HepG2 (cell line): ENCODE measurements around the gene DNLZ. TPM values are rescaled to one million over a fixed set of nuclear protein-coding genes. Genes with fewer than 3 reads are reported as not detected.

Experiments
- ADNP ChIP-seq: sonication (generic); formaldehyde crosslinking; IDR thresholded peaks from 2 replicates; pipeline ENCODE4 v1.4.0; 2020; ENCODE audit warnings: missing genetic modification reagents
- AGO1 ChIP-seq: fragments of 200-400 bp; formaldehyde crosslinking; IDR thresholded peaks from 2 replicates; pipeline ENCODE4 v1.6.1; 2017; ENCODE audit warnings: mild to moderate bottlenecking, low read depth, low read length, moderate library complexity; ENCODE audit not compliant: poor library complexity, severe bottlenecking
- BHLHE40 ChIP-seq: IDR thresholded peaks from 2 replicates; pipeline ENCODE4 v1.6.1; 2011; ENCODE audit warnings: low read length, improper control_type of control experiment
- DR1 ChIP-seq: sonication (generic); formaldehyde crosslinking; IDR thresholded peaks from 2 replicates; pipeline ENCODE4 v1.8.0; 2021; ENCODE audit warnings: mild to moderate bottlenecking, missing genetic modification reagents, inconsistent platforms
- FOXA1 ChIP-seq, 2 experiments: fragments of 450-650 bp in 1 of 2; sonication (generic) in 1 of 2; formaldehyde crosslinking in 1 of 2; IDR thresholded peaks; 2 replicates each; pipeline versions ENCODE4 v1.4.0 to v1.6.1; 2016 to 2020; ENCODE audit warnings: missing genetic modification reagents in 1 of 2
- GABPA ChIP-seq, 2 experiments: IDR thresholded peaks; 2 replicates each; pipeline ENCODE4 v1.6.1; 2011 to 2016; ENCODE audit warnings: low read depth in 2 of 2, low read length in 1 of 2, missing biosample characterization in 1 of 2, missing genetic modification characterization in 1 of 2
- HMG20A ChIP-seq: IDR thresholded peaks from 2 replicates; pipeline ENCODE4 v1.6.1; 2016; ENCODE audit warnings: borderline replicate concordance
- NCOA5 ChIP-seq: sonication (generic); formaldehyde crosslinking; IDR thresholded peaks from 2 replicates; pipeline ENCODE4 v1.4.0; 2020; ENCODE audit warnings: missing genetic modification reagents
- PAWR ChIP-seq: sonication (generic); formaldehyde crosslinking; IDR thresholded peaks from 2 replicates; pipeline ENCODE4 v1.4.0; 2020; ENCODE audit warnings: missing genetic modification reagents, mild to moderate bottlenecking, borderline replicate concordance
- SAP130 ChIP-seq: IDR thresholded peaks from 2 replicates; pipeline ENCODE4 v1.6.1; 2016; ENCODE audit warnings: low read depth
- SIX4 ChIP-seq: sonication (generic); formaldehyde crosslinking; IDR thresholded peaks from 2 replicates; pipeline ENCODE4 v1.4.0; 2020; ENCODE audit warnings: missing genetic modification reagents
- SNAPC2 ChIP-seq: sonication (generic); formaldehyde crosslinking; IDR thresholded peaks from 2 replicates; pipeline ENCODE4 v1.8.1; 2022; ENCODE audit warnings: mild to moderate bottlenecking, missing genetic modification reagents
- SP5 ChIP-seq: IDR thresholded peaks from 2 replicates; pipeline ENCODE4 v1.6.1; 2016; ENCODE audit warnings: low read depth, borderline replicate concordance
- SRY ChIP-seq: sonication (generic); formaldehyde crosslinking; IDR thresholded peaks from 2 replicates; pipeline ENCODE4 v1.8.0; 2022; ENCODE audit warnings: mild to moderate bottlenecking, missing genetic modification reagents
- SUZ12 ChIP-seq: fragments of 150-350 bp; IDR thresholded peaks from 2 replicates; pipeline ENCODE4 v1.6.1; 2014; ENCODE audit warnings: low read depth, low read length
- TBX2 ChIP-seq: sonication (generic); formaldehyde crosslinking; IDR thresholded peaks from 2 replicates; pipeline ENCODE4 v1.5.0; 2020; ENCODE audit warnings: missing genetic modification reagents, mild to moderate bottlenecking, borderline replicate concordance
- ZMYM4 ChIP-seq: sonication (generic); formaldehyde crosslinking; IDR thresholded peaks from 2 replicates; pipeline ENCODE4 v1.8.1; 2023; ENCODE audit warnings: mild to moderate bottlenecking, missing genetic modification reagents
- ZNF264 ChIP-seq: sonication (generic); formaldehyde crosslinking; IDR thresholded peaks from 2 replicates; pipeline ENCODE4 v1.4.0; 2020; ENCODE audit warnings: missing genetic modification reagents
- ZNF33A ChIP-seq: sonication (generic); formaldehyde crosslinking; IDR thresholded peaks from 2 replicates; pipeline ENCODE4 v1.5.1; 2020; ENCODE audit warnings: missing genetic modification reagents, mild to moderate bottlenecking, moderate library complexity, borderline replicate concordance
- ZNF556 ChIP-seq: sonication (generic); formaldehyde crosslinking; IDR thresholded peaks from 2 replicates; pipeline ENCODE4 v1.4.0; 2020; ENCODE audit warnings: mild to moderate bottlenecking, missing genetic modification reagents, borderline replicate concordance
- ZNF678 ChIP-seq: sonication (generic); formaldehyde crosslinking; IDR thresholded peaks from 2 replicates; pipeline ENCODE4 v1.4.0; 2020; ENCODE audit warnings: mild to moderate bottlenecking, missing genetic modification reagents
- ZNF781 ChIP-seq: sonication (generic); formaldehyde crosslinking; IDR thresholded peaks from 2 replicates; pipeline ENCODE4 v1.5.1; 2020; ENCODE audit warnings: borderline replicate concordance, mild to moderate bottlenecking, missing genetic modification reagents; ENCODE audit errors: not compliant biosample characterization
- ZNF782 ChIP-seq: sonication (generic); formaldehyde crosslinking; IDR thresholded peaks from 2 replicates; pipeline ENCODE4 v1.4.0; 2020; ENCODE audit warnings: missing genetic modification reagents, mild to moderate bottlenecking, borderline replicate concordance
- ZNF788 ChIP-seq: sonication (generic); formaldehyde crosslinking; IDR thresholded peaks from 2 replicates; pipeline ENCODE4 v1.5.0; 2020; ENCODE audit warnings: mild to moderate bottlenecking, missing genetic modification reagents, borderline replicate concordance
- ZSCAN29 ChIP-seq: sonication (generic); formaldehyde crosslinking; conservative IDR thresholded peaks from 2 replicates; pipeline ENCODE4 v1.4.0; 2020; ENCODE audit warnings: mild to moderate bottlenecking, missing genetic modification reagents
- polyA plus RNA-seq, 8 experiments: library from polyadenylated mRNA; depleted of rRNA in 3 of 8; stranded (reverse) in 7 of 8; unstranded in 1 of 8; fragments of >200 nt; fragmentation: Illumina TruSeq in 4 of 8; extraction: Trizol in 4 of 8; gene quantifications; 2 replicates each; pipeline versions ENCODE4 v1.2.1 to v1.2.3, GENCODE V29; 2011 to 2016; ENCODE audit warnings: low read depth in 4 of 8, missing spikeins in 1 of 8, mixed read lengths in 1 of 8; ENCODE audit not compliant: insufficient read depth in 1 of 8
- total RNA-seq, 5 experiments: library from RNA; depleted of rRNA; stranded (reverse); fragments of >200 nt; fragmentation: Illumina TruSeq; extraction: Trizol; gene quantifications; 2 replicates each; pipeline ENCODE4 v1.2.3, GENCODE V29; 2016; ENCODE audit warnings: low read depth in 1 of 5
- TF ChIP-seq, protein P1 (sequence below): sonication (generic); formaldehyde crosslinking; IDR thresholded peaks from 2 replicates; pipeline ENCODE4 v1.4.0; 2020; ENCODE audit warnings: missing genetic modification reagents, mild to moderate bottlenecking, borderline replicate concordance
- TF ChIP-seq, protein P2 (sequence below): sonication (generic); formaldehyde crosslinking; IDR thresholded peaks from 2 replicates; pipeline ENCODE4 v1.4.0; 2020; ENCODE audit warnings: mild to moderate bottlenecking, missing genetic modification reagents

Gene DNLZ
- total and polyA plus RNA-seq, 2 of the 13 experiments (the other 11 are each of a cell fraction or from before 2014, with no cell fraction given) = 3.4 to 8.0 TPM

- no peak for TF ChIP-seq ADNP (CRISPR knock-in tag)
- TF ChIP-seq ZNF781 (CRISPR knock-in tag) = no peak
- no peak for TF ChIP-seq NCOA5 (CRISPR knock-in tag)
- TF ChIP-seq ZNF678 = no peak
- TF ChIP-seq, protein P1, sequence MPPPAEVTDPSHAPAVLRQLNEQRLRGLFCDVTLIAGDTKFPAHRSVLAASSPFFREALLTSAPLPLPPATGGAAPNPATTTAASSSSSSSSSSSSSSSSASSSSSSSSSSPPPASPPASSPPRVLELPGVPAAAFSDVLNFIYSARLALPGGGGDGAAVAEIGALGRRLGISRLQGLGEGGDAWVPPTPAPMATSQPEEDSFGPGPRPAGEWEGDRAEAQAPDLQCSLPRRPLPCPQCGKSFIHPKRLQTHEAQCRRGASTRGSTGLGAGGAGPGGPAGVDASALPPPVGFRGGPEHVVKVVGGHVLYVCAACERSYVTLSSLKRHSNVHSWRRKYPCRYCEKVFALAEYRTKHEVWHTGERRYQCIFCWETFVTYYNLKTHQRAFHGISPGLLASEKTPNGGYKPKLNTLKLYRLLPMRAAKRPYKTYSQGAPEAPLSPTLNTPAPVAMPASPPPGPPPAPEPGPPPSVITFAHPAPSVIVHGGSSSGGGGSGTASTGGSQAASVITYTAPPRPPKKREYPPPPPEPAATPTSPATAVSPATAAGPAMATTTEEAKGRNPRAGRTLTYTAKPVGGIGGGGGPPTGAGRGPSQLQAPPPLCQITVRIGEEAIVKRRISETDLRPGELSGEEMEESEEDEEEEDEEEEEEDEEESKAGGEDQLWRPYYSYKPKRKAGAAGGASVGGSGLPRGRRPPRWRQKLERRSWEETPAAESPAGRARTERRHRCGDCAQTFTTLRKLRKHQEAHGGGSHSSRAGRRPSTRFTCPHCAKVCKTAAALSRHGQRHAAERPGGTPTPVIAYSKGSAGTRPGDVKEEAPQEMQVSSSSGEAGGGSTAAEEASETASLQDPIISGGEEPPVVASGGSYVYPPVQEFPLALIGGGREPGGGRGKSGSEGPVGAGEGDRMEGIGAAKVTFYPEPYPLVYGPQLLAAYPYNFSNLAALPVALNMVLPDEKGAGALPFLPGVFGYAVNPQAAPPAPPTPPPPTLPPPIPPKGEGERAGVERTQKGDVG (CRISPR knock-in tag) = no peak
- TF ChIP-seq, protein P2, sequence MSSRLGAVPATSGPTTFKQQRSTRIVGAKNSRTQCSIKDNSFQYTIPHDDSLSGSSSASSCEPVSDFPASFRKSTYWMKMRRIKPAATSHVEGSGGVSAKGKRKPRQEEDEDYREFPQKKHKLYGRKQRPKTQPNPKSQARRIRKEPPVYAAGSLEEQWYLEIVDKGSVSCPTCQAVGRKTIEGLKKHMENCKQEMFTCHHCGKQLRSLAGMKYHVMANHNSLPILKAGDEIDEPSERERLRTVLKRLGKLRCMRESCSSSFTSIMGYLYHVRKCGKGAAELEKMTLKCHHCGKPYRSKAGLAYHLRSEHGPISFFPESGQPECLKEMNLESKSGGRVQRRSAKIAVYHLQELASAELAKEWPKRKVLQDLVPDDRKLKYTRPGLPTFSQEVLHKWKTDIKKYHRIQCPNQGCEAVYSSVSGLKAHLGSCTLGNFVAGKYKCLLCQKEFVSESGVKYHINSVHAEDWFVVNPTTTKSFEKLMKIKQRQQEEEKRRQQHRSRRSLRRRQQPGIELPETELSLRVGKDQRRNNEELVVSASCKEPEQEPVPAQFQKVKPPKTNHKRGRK (CRISPR knock-in tag) = no peak
- no peak for TF ChIP-seq ZNF33A (CRISPR knock-in tag)
- no peak for TF ChIP-seq SP5 (CRISPR knock-in tag)
- TF ChIP-seq ZNF788 (CRISPR knock-in tag) = peak; percentile 39; the same call in 1 of the 2 replicates
- TF ChIP-seq SAP130 (CRISPR knock-in tag) = peak; percentile 68
- TF ChIP-seq ZSCAN29 (CRISPR knock-in tag) = no peak
- TF ChIP-seq PAWR (CRISPR knock-in tag) = no peak
- no peak for TF ChIP-seq SNAPC2
- TF ChIP-seq HMG20A = no peak
- no peak for TF ChIP-seq GABPA (IDR thresholded peaks at IDR 0.05; ENCODE audit: low read depth, low read length)
- peak; percentile 67 for TF ChIP-seq GABPA (CRISPR knock-in tag; IDR thresholded peaks at IDR 0.05; ENCODE audit: low read depth)
- TF ChIP-seq AGO1 = peak; percentile 50
- 0 out of 2 replicates have a peak, but pooled peaks have one; percentile 12 for TF ChIP-seq BHLHE40
- TF ChIP-seq DR1 (CRISPR knock-in tag) = no peak
- TF ChIP-seq ZNF782 (CRISPR knock-in tag) = no peak
- no peak for TF ChIP-seq FOXA1 (IDR thresholded peaks at IDR 0.05)
- TF ChIP-seq FOXA1 (CRISPR knock-in tag; IDR thresholded peaks at IDR 0.05) = no peak
- no peak for TF ChIP-seq ZNF264 (CRISPR knock-in tag)
- no peak for TF ChIP-seq ZMYM4
- no peak for TF ChIP-seq SIX4
- peak; percentile 30; the same call in 1 of the 2 replicates for TF ChIP-seq TBX2 (CRISPR knock-in tag)
- TF ChIP-seq SRY = 0 out of 2 replicates have a peak, but pooled peaks have one; percentile 67
- peak; percentile 71; the same call in 1 of the 2 replicates for TF ChIP-seq ZNF556
- no peak for TF ChIP-seq SUZ12
Observed at GRCh38 chr9:136339173-136339957, 24.2 kb downstream of the DNLZ start (continued).
